Endodermal cell (in vitro differentiated cells): ENCODE results near the gene KCNIP4. TPM values are rescaled to one million over a fixed set of nuclear protein-coding genes. Genes with fewer than 3 reads are reported as not detected.

Experiments
- DNase-seq: peaks from one replicate; pipeline ENCODE4 v3.0.0-alpha.2; 2017
- H3K27ac ChIP-seq: 2 replicates; pipeline ENCODE4 v1.5.1; 2013; ENCODE audit warnings: mild to moderate bottlenecking, low read depth, low read length, moderate library complexity
- H3K27me3 ChIP-seq: 2 replicates; pipeline ENCODE4 v1.6.1; 2013; ENCODE audit warnings: mild to moderate bottlenecking, low read length, moderate library complexity; ENCODE audit not compliant: insufficient read depth, control insufficient read depth, poor library complexity, severe bottlenecking
- H3K36me3 ChIP-seq: 2 replicates; pipeline ENCODE4 v1.7.0; 2013; ENCODE audit warnings: mild to moderate bottlenecking, low read length, moderate library complexity; ENCODE audit not compliant: control insufficient read depth, insufficient read depth
- H3K4me1 ChIP-seq: one replicate; pipeline ENCODE4 v1.7.0; 2013; ENCODE audit warnings: low read length; ENCODE audit not compliant: control insufficient read depth, insufficient read depth
- H3K4me3 ChIP-seq: 2 replicates; pipeline ENCODE4 v1.5.1; 2013; ENCODE audit warnings: mild to moderate bottlenecking, low read length, moderate library complexity
- H3K9ac ChIP-seq: 2 replicates; pipeline ENCODE4 v1.6.1; 2013; ENCODE audit warnings: mild to moderate bottlenecking, low read length, moderate library complexity; ENCODE audit not compliant: poor library complexity, severe bottlenecking; ENCODE audit errors: extremely low read depth
- H3K9me3 ChIP-seq: 2 replicates; pipeline ENCODE4 v1.6.1; 2013; ENCODE audit warnings: mild to moderate bottlenecking, low read length, moderate library complexity; ENCODE audit not compliant: control insufficient read depth
- H3K27ac Mint-ChIP-seq: 2 replicates; pipeline ENCODE4 v1.8.0; 2020; ENCODE audit warnings: mixed read lengths
- H3K27me3 Mint-ChIP-seq: 2 replicates; pipeline ENCODE4 v1.8.0; 2021; ENCODE audit warnings: mild to moderate bottlenecking, mixed read lengths; ENCODE audit not compliant: insufficient read depth
- H3K36me3 Mint-ChIP-seq: 2 replicates; pipeline ENCODE4 v1.8.0; 2020; ENCODE audit warnings: low read depth, mixed read lengths
- H3K4me1 Mint-ChIP-seq: 2 replicates; pipeline ENCODE4 v1.8.0; 2020; ENCODE audit warnings: mixed read lengths
- H3K4me3 Mint-ChIP-seq: 2 replicates; pipeline ENCODE4 v1.8.0; 2020; ENCODE audit warnings: mild to moderate bottlenecking, moderate library complexity, mixed read lengths
- H3K9me3 Mint-ChIP-seq: 2 replicates; pipeline ENCODE4 v1.8.0; 2020; ENCODE audit warnings: mild to moderate bottlenecking, mixed read lengths
- WGBS, 2 experiments: methylation state at CpG; one replicate each; pipeline versions ENCODE4 v1.1.5 to v1.1.7; 2013; ENCODE audit warnings: missing lambda C conversion rate in 2 of 2, mixed read lengths in 1 of 2; ENCODE audit not compliant: insufficient coverage in 1 of 2, insufficient read length in 1 of 2; 5-methylcytosine and 5-hydroxymethylcytosine counted together
- total RNA-seq, 2 donors: library from RNA; stranded (reverse); fragmentation: NEBNext Ultra II Directional in 1 of 2; extraction: Animal tissue kit (Norgen Biotek cat#: 25700) in 1 of 2; gene quantifications; 2 replicates in 1 of 2; 3 replicates in 1 of 2; pipeline ENCODE4 v1.2.1, GENCODE V29; 2021
- TF ChIP-seq, protein P1 (sequence below): fragments of 200-600 bp; sonication (generic); conservative IDR thresholded peaks from 2 replicates; pipeline ENCODE4 v1.5.0; 2021; ENCODE audit warnings: antibody characterized with exemption, mild to moderate bottlenecking

Gene KCNIP4
- total RNA-seq, 2 donors from 2014 or later, result not detected

DNA sequence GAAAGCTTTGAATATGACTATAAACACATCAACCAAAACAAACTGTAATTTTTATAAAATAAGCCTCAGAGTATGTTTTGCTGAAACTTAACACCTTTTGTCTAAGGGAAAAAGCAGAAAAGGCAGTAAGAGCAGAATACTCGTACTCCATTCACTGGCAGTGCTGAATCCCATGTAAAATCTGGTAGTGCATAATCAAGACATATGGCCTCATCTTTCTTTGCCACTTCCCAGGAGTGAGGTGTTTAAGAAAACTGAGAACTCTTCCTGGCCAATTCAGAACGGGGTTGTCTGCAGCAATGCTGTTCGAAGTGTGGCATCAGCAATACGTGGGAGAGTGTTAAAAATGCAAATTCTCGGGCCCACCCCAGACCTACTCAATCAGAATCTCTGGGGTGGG lies 946.3 kb downstream of the KCNIP4 start:
- Histone ChIP-seq H3K36me3 (no peaks in the 10 kb centered on the region), H3K9ac (no peak overlapping the region), H3K27ac (no peak overlapping the region), H3K27me3 (peaks cover 18% of the 10 kb centered on the region), H3K9me3 (no peaks in the 10 kb centered on the region), H3K4me1 (no peaks in the 10 kb centered on the region), H3K4me3 (no peak overlapping the region)
- Mint-ChIP-seq H3K4me1 (peaks cover 1% of the 10 kb centered on the region), H3K27me3 (no peaks in the 10 kb centered on the region), H3K9me3 (no peaks in the 10 kb centered on the region), H3K36me3 (no peaks in the 10 kb centered on the region), H3K27ac (no peak overlapping the region), H3K4me3 (no peak overlapping the region)
- WGBS, 2 experiments, result 88 to 94% methylated on average over 4 to 5 of the region's 5 CpGs
- no peak for DNase-seq
- TF ChIP-seq, protein P1, sequence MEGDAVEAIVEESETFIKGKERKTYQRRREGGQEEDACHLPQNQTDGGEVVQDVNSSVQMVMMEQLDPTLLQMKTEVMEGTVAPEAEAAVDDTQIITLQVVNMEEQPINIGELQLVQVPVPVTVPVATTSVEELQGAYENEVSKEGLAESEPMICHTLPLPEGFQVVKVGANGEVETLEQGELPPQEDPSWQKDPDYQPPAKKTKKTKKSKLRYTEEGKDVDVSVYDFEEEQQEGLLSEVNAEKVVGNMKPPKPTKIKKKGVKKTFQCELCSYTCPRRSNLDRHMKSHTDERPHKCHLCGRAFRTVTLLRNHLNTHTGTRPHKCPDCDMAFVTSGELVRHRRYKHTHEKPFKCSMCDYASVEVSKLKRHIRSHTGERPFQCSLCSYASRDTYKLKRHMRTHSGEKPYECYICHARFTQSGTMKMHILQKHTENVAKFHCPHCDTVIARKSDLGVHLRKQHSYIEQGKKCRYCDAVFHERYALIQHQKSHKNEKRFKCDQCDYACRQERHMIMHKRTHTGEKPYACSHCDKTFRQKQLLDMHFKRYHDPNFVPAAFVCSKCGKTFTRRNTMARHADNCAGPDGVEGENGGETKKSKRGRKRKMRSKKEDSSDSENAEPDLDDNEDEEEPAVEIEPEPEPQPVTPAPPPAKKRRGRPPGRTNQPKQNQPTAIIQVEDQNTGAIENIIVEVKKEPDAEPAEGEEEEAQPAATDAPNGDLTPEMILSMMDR, result no peak

DNA sequence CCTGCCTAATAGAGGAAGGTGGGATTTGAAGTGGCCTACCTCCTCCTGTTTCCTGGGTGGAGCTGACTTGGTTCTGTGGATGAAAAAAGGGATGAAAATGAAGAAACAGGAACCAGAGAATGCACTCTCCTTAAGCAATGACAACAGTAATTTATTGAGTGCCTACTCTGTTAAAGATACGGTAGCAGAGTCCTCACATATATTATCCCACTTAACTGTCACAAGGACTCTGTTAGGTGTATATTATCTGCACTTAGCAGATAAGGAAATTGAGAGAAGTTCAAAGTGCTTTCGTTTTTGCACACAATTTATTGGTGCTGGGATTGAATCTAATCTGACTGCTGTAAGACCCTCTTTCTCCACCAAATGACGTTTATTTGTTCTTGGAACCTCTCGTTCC lies 947.1 kb downstream of the KCNIP4 start:
- Mint-ChIP-seq H3K36me3 (no peaks in the 10 kb centered on the region), H3K4me3 (no peak overlapping the region), H3K27ac (no peak overlapping the region), H3K27me3 (no peaks in the 10 kb centered on the region), H3K4me1 (peaks cover 1% of the 10 kb centered on the region), H3K9me3 (no peaks in the 10 kb centered on the region)
- H3K27ac ChIP-seq, result no peak overlapping the region
- peaks cover 18% of the 10 kb centered on the region for H3K27me3 ChIP-seq
- no peak overlapping the region for H3K4me3 ChIP-seq
- no peak for DNase-seq
- no peaks in the 10 kb centered on the region for H3K4me1 ChIP-seq
- no peaks in the 10 kb centered on the region for H3K9me3 ChIP-seq
- 90 to 100% methylated on average over 1 to 4 of the region's 4 CpGs for WGBS, 2 experiments
- TF ChIP-seq, protein P1, result no peak
- H3K9ac ChIP-seq, result no peak overlapping the region
- H3K36me3 ChIP-seq, result no peaks in the 10 kb centered on the region

DNA sequence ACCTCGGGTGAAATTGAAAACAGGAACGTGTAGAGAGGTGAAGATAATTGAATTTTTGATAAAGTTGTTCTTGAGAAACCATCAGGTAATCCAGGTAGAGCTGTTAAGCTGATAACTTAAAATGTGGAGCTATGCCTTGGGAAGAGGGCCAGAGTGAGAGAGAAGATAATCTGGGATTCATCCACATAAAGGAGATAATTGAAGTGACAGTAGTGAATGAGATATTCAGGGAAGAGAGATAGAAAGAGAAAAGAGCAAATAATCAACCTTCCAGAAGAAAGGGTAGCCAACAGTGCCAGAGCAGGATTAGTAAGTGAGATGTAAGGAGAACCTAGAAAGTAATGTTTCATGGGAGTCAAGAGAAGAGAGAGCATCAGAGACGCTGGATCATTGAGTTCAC lies 950.7 kb downstream of the KCNIP4 start:
- Histone ChIP-seq H3K27me3 (peaks cover 18% of the 10 kb centered on the region), H3K4me3 (no peak overlapping the region), H3K36me3 (no peaks in the 10 kb centered on the region), H3K9me3 (peaks cover 11% of the 10 kb centered on the region), H3K27ac (no peak overlapping the region), H3K9ac (no peak overlapping the region), H3K4me1 (no peaks in the 10 kb centered on the region)
- peaks cover 6% of the 10 kb centered on the region for H3K9me3 Mint-ChIP-seq
- 85 to 89% methylated on average over 3 of the region's 3 CpGs for WGBS, 2 experiments
- no peaks in the 10 kb centered on the region for H3K36me3 Mint-ChIP-seq
- H3K27me3 Mint-ChIP-seq, result no peaks in the 10 kb centered on the region
- H3K27ac Mint-ChIP-seq, result no peak overlapping the region
- DNase-seq, result no peak
- peaks cover 1% of the 10 kb centered on the region for H3K4me1 Mint-ChIP-seq
- TF ChIP-seq, protein P1, result no peak
- no peak overlapping the region for H3K4me3 Mint-ChIP-seq
